GM18867 (cell line): ENCODE data around the gene AK5.
"Not testable (repeated sequence)": the region's sequence is repeated elsewhere in the genome, so short reads cannot be mapped to it uniquely, and the experiment has no call there.

Source experiments
- ATAC-seq: cut with Tn5 transposase; IDR thresholded peaks from one replicate; pipeline ENCODE4 v1.9.1; 2021; ENCODE audit warnings: mild to moderate bottlenecking, moderate library complexity; ENCODE audit not compliant: unreplicated experiment

AK5 gene

GRCh38 chr1:77489910-77490309 is 208.1 kb downstream of the AK5 start:
- no peak for ATAC-seq

GRCh38 chr1:77494026-77494425 is 212.2 kb downstream of the AK5 start:
- ATAC-seq = no peak

DNA sequence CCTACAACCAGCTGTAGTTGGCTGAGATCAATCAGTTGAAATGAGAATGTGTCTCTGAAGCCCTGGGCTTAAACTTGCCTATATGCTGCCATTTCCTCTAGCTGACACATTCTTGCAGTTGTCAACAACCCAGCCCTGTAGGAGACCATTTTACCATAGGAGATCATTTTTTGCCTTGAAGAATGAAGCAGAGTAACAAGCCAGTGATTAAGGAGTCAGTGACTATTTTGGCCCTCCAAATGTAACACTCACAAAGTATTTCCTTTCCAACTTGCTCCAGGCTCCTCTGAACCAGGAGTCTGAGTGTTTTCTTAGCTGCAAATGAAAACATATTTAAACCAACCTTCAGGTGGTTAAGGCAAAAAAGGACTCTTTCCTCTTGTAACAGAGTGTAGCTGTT is 217.1 kb downstream of the AK5 start:
- ATAC-seq = no peak

DNA sequence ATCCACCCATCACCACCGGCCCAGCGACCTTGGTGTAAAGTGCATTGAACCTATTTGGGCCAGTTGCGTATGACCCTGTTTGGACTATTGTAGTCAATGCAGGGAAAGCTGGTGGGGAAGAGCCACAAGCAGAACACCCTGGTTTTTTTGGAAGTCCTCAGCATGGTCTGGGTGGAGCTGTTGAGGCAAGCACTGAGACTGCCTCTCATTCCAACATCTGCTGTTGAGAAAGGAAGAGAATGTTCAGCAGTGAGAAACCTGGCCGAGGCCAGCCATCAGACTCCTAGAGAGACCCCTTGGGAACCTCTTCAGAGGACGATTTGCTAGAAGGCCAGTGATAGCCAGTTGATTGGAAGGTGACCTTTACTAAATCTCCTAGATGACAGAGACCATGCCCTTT is 217.6 kb downstream of the AK5 start:
- ATAC-seq = no peak

- ATAC-seq = peak; percentile 62
Observed at GRCh38 chr1:77504986-77505385, 223.2 kb downstream of the AK5 start.

DNA sequence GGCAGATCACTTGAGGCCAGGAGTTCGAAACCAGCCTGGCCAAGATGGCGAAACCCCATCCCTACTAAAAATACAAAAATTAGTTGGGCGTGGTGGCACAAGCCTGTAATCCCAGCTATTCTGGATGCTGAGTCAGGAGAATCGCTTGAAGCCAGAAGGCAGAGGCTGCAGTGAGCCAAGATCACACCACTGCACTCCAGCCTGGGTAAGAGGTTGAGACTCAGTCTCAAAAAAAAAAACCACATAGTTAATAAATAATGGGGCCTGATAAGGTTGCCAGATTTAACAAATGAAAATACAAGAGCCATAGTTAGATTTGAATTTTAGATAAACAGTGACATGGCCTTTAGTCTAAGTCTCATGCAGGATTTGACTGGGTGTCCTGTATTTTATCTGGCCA is 225.0 kb downstream of the AK5 start:
- no peak for ATAC-seq

DNA sequence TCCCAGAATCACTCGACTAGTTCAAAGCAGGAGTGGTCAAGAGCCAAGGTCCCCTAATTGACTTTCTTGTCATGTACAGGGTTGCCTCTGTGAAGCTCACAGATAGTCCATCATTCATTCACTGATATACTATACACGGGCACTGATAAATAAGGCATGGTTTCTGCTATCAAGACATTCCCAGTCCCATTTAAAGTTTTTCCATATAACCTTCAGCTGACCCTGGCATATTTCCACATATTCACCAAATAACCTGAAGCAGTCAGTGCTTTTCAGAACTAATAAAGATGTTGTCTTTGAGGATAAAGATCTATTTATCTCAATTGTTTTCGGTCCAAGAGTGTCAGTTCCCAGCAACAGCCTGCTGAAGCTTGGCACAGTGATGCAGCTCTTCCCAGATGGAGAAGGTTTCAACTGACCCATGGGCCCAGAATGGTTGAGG is 227.3 kb downstream of the AK5 start:
- no peak for ATAC-seq

GRCh38 chr1:77509898-77510297 is 228.1 kb downstream of the AK5 start:
- no peak for ATAC-seq

DNA sequence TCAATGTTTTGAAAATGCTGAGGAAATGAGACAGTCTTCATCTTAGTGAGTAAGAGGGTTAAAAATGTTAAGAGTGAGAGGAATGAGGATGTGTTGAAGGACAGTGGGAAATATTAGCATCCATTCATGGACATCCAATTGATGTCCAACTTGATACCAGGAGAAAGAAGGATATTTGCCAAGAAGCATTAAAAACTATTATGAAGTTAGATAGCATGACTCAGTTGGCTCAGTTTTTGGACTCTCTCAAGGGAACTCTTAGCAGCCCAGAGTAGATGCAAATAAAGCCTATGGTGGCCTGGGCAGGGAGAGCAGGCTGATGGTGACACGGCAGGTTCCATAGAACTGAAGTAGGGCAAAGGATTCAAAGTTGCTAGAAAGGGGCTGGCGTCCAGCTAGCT is 229.6 kb downstream of the AK5 start:
- no peak for ATAC-seq

DNA sequence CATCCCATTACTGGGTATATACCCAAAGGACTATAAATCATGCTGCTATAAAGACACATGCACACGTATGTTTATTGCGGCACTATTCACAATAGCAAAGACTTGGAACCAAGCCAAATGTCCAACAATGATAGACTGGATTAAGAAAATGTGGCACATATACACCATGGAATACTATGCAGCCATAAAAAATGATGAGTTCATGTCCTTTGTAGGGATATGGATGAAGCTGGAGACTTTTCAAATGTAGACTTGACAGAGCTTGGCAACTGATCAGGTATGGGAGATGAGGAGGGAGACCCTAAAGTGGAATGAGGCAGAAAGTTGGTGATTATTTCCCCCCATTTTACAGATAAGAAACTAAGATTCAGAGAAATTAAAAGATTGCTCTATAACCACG is 230.8 kb downstream of the AK5 start:
- not testable (repeated sequence) for ATAC-seq

- no peak for ATAC-seq
Observed at GRCh38 chr1:77513839-77514763, 232.3 kb downstream of the AK5 start.

DNA sequence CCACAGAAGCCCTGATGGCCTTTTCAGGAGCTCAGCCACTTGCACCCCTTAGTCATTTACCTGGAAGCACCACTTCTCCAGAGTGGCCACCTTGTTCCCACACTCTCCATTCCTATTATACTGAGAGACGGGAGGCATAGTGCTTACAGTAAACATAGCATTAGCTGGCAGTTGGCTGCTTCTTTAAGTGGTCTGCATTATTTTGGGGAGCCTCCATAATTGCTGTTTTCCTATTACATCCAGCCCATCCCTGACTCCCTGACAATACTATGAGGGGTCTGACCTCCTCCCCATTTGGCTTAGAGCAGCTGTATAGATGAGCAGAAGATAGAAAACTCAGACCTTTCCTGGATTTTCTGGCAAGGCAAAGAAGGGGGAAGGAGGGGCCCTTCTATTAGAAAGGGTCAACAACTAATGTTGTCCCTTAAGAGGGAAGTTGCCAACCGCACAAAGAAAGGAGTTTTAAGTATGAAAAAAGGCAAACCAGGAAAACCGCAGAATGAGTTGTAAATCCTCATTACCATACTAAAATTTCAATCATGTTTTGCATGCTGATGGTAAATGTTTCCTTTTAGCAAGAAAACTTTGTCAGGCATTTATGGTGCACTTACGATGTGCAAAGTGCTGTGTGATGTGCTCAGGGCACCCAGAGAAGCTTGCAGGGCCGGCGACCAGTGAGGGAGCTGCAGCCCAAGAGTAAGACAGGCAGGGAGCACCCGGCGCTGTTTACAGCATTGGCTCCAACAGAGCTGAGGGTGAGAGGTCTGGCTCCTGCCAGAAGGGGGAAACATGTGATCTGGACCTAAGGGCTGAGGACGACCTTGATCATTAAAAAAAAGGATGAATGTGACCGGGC is 233.3 kb downstream of the AK5 start:
- ATAC-seq = peak; percentile 46

- no peak for ATAC-seq
Observed at GRCh38 chr1:77516106-77516505, 234.3 kb downstream of the AK5 start.

- no peak for ATAC-seq
Observed at GRCh38 chr1:77524038-77524437, 242.2 kb downstream of the AK5 start.

DNA sequence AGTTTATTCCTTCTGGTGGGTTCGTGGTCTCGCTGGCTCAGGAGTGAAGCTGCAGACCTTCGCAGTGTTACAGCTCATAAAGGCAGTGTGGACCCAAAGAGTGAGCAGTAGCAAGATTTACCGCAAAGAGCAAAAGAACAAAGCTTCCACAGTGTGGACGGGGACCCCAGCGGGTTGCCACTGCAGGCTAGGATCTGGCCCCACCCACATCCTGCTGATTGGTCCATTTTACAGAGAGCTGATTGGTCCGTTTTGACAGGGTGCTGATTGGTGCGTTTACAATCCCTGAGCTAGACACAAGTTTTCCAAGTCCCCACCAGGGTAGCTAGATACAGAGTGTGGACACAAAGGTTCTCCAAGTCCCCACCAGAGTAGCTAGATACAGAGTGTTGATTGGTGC is 249.3 kb downstream of the AK5 start:
- ATAC-seq = not testable (repeated sequence)

DNA sequence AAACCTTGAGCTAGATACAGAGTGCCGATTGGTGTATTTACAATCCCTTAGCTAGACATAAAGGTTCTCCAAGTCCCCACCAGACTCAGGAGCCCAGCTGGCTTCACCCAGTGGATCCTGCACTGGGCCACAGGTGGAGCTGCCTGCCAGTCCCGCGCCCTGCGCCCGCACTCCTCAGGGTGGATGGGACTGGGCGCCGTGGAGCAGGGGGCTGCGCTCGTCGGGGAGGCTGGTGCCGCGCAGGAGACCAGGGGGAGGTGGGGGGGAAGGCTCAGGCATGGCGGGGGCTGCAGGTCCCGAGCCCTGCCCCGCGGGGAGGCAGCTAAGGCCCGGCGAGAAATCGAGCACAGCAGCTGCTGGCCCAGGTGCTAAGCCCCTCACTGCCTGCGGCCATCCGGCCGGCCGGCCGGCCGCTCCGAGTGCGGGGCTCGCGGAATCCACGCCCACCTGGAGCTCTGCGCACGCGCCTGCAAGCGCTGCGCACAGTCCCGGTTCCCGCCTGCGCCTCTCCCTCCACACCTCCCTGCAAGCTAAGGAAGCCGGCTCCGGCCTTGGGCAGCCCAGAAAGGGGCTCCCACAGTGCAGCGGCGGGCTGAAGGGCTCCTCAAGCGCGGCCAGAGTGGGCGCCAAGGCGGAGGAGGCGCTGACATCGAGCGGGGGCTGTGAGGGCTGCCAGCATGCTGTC is 249.9 kb downstream of the AK5 start:
- not testable (repeated sequence) for ATAC-seq

DNA sequence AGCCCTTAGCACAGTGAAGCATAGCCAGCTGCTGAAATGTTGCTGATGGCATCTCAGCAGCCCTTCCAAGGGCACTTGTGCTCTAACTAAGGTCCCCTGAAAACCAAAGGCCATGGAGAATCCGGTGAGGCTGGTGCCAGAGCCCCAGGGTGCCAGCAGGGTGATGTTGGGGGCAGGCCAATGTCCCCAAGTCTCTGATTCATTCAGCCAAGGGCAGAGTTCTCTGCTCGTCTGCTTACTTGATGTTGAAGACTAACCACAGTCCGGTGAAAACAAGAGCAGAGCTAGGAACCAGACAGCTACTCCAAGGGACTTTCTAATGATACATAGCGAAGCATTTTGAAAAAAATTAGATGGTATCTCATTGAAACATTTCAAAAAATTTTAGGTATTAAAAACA is 250.8 kb downstream of the AK5 start:
- ATAC-seq = no peak

GRCh38 chr1:77533660-77534305 is 252.0 kb downstream of the AK5 start:
- no peak for ATAC-seq

- no peak for ATAC-seq
Observed at GRCh38 chr1:77534456-77534855, 252.6 kb downstream of the AK5 start.

DNA sequence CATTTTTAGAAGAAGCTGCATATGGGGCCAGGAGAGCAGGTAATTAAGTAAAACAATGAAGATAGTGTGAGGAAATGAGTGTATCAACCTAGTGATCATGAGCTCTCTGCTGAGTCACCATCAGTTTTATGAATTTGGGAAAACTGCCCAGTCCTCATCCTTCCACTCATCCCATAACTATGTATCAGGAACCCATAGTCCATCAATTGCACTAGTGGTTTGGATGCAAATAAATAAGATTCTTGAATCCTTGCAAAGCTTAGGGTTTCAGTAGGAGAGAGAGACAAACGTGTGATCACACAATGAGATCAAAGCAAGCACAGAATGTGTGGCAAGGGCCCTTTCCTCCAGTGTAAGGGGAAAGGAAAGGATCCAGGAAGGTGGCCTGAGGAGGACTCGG is 255.0 kb downstream of the AK5 start:
- no peak for ATAC-seq
